Small intestine (tissue), 7 donors: ENCODE measurements around the gene SEC16A. TPM values are rescaled to one million over a fixed set of nuclear protein-coding genes. Genes with fewer than 3 reads are reported as not detected.

ENCODE experiments used
- DNase-seq, 2 donors: peaks; one replicate each; pipeline versions ENCODE4 v3.0.0 to v3.0.0-alpha.2; 2013
- FAIRE-seq: peaks from 2 replicates; lab custom pipeline; 2012; peaks lifted over from hg19 to GRCh38; lab: Jason Lieb, UNC
- H3K27ac ChIP-seq, 3 donors: one replicate each; pipeline ENCODE4 v1.5.1; 2013; ENCODE audit warnings: low read length in 2 of 3, mild to moderate bottlenecking in 2 of 3, control low read depth in 1 of 3, inconsistent platforms in 1 of 3, low read depth in 1 of 3, moderate library complexity in 1 of 3
- H3K27me3 ChIP-seq, 3 donors: one replicate each; pipeline ENCODE4 v1.6.1; 2013; ENCODE audit warnings: low read length in 3 of 3, inconsistent platforms in 1 of 3; ENCODE audit not compliant: control insufficient read depth in 3 of 3, insufficient read depth in 3 of 3
- H3K36me3 ChIP-seq, 3 donors: one replicate each; pipeline ENCODE4 v1.6.1; 2013; ENCODE audit warnings: low read length in 3 of 3, inconsistent platforms in 1 of 3, low read depth in 1 of 3, mild to moderate bottlenecking in 1 of 3, moderate library complexity in 1 of 3; ENCODE audit not compliant: control insufficient read depth in 3 of 3, insufficient read depth in 2 of 3
- H3K4me1 ChIP-seq, 3 donors: one replicate each; pipeline ENCODE4 v1.6.1; 2013; ENCODE audit warnings: low read length in 2 of 3, inconsistent platforms in 1 of 3, low read depth in 1 of 3, mild to moderate bottlenecking in 1 of 3, moderate library complexity in 1 of 3; ENCODE audit not compliant: control insufficient read depth in 3 of 3, insufficient read depth in 2 of 3
- H3K4me3 ChIP-seq, 3 donors: one replicate each; pipeline ENCODE4 v1.5.1; 2013; ENCODE audit warnings: low read length in 3 of 3, control low read depth in 1 of 3, inconsistent platforms in 1 of 3, low read depth in 1 of 3, mild to moderate bottlenecking in 1 of 3, moderate library complexity in 1 of 3
- H3K9me3 ChIP-seq, 2 donors: one replicate each; pipeline ENCODE4 v1.6.1; 2013; ENCODE audit warnings: low read depth in 1 of 2, low read length in 1 of 2; ENCODE audit not compliant: control insufficient read depth in 2 of 2, insufficient read depth in 1 of 2
- WGBS, 3 donors: extraction: QIAGEN DNeasy Blood & Tissue Kit; methylation state at CpG; one replicate each; pipeline ENCODE4 v1.1.7; 2013; 5-methylcytosine and 5-hydroxymethylcytosine counted together
- polyA plus RNA-seq, 4 donors: library from polyadenylated mRNA; stranded (reverse) in 3 of 4; unstranded in 1 of 4; fragments of 200-250 nt in 3 of 4; fragments of 120-200 nt in 1 of 4; gene quantifications; one replicate each; pipeline versions ENCODE4 v1.2.1 to v1.2.3, GENCODE V29; 2013
- donor health status: healthy with polysubstance abuse.
- donor health status: control.
- donor health status: control.
- donor health status: Bipolar disorder and iron deficiency.
- donor health status: healthy.

Gene SEC16A
- polyA plus RNA-seq, 4 donors: 37.4 to 54.8 (median 39.7) TPM

DNA sequence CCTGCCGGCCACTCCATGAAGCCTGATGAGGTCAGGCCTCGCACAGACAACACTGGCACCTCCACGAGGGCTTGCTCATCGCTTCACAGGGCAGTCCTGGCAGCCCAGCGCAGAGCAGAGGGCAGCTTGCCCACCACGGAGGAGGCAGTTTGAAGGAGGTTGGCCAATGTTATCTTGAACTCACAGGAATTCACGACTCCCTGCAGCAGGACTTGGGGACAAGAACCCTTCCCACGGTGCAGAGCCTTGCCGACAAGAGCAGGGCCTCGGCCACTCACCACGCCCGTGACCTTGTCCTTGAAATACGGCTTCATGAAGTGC, 87.9 kb downstream of the SEC16A start:
- Histone ChIP-seq H3K27ac (no peak overlapping the region), H3K4me3 (no peak overlapping the region), H3K9me3 (no peaks in the 10 kb centered on the region), H3K4me1 (peaks cover 0 to 6% (median 0%) of the 10 kb centered on the region in 3 donors), H3K36me3 (peaks cover 2 to 81% (median 10%) of the 10 kb centered on the region in 3 donors), H3K27me3 (no peaks in the 10 kb centered on the region)
- WGBS, 3 donors: 83 to 93% (median 89%) methylated on average over 13 of the region's 13 CpGs
- no peak for DNase-seq
- no peak for FAIRE-seq

DNA sequence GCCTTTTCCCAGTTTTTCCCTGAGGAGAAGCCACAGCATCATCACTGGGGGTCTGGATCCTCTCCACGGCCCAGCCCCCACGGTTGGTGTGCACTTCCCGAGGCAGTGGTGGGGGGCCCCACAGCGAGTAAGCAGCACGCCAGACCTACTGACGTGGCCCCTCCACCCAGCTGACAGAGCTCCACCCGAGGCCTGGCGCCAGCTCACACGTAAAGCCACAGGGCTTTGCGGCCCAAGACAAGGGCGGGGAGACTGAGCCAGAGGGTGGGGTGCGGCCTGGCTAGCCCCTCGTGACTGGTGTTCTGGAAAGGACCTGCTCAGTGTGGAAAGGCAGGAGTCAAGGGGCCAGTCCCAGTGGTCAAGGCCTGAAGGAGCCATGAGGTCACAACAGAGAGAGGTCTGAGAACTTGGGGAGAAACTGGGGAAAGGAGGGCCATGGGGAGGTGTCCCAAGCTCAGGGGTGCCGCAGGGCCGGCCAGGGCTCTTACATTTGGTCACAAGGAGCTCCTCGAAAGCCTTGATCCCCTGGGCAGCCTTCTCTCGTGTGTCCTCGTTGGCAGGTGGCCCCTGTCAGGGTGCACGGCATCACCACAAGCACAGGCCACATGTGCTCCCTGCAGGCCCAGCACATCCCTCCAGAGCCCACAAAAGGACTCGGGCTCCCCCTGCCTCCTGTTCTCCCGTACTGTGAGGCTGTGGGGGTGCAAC, 88.4 kb downstream of the SEC16A start:
- Histone ChIP-seq H3K4me1 (peaks cover 0 to 6% (median 0%) of the 10 kb centered on the region in 3 donors), H3K27me3 (no peaks in the 10 kb centered on the region), H3K27ac (no peak overlapping the region), H3K9me3 (no peaks in the 10 kb centered on the region), H3K4me3 (no peak overlapping the region), H3K36me3 (peaks cover 2 to 86% (median 10%) of the 10 kb centered on the region in 3 donors)
- FAIRE-seq (no peak), DNase-seq (no peak)
- WGBS, 3 donors: 93 to 97% (median 94%) methylated on average over 20 to 21 of the region's 21 CpGs

DNA sequence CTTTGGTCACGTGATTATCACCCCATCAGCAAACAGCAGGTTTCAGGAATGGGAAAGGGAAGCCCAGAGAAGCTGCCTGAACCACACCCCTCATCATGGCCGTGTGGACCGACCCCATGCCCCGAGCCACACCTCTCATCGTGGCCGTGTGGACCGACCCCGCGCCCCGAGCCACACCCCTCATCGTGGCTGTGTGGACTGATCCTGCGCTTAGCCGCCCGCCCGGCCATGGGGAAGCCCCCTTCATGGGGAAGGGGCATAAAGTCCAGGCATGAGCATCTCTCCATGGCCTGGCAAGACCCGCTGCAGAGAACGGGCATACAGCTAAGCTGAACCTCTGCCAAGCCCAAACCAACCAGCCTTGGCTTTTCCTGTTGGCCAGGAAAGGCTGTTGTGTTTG, 89.3 kb downstream of the SEC16A start:
- WGBS, 3 donors: 65 to 85% (median 73%) methylated on average over 17 of the region's 17 CpGs
- H3K9me3 ChIP-seq: no peaks in the 10 kb centered on the region
- no peak for DNase-seq
- H3K27ac ChIP-seq: no peak overlapping the region
- peaks cover 2 to 92% (median 10%) of the 10 kb centered on the region in 3 donors for H3K36me3 ChIP-seq
- no peak overlapping the region for H3K4me3 ChIP-seq
- H3K27me3 ChIP-seq: no peaks in the 10 kb centered on the region
- FAIRE-seq: no peak
- no peaks in the 10 kb centered on the region for H3K4me1 ChIP-seq

DNA sequence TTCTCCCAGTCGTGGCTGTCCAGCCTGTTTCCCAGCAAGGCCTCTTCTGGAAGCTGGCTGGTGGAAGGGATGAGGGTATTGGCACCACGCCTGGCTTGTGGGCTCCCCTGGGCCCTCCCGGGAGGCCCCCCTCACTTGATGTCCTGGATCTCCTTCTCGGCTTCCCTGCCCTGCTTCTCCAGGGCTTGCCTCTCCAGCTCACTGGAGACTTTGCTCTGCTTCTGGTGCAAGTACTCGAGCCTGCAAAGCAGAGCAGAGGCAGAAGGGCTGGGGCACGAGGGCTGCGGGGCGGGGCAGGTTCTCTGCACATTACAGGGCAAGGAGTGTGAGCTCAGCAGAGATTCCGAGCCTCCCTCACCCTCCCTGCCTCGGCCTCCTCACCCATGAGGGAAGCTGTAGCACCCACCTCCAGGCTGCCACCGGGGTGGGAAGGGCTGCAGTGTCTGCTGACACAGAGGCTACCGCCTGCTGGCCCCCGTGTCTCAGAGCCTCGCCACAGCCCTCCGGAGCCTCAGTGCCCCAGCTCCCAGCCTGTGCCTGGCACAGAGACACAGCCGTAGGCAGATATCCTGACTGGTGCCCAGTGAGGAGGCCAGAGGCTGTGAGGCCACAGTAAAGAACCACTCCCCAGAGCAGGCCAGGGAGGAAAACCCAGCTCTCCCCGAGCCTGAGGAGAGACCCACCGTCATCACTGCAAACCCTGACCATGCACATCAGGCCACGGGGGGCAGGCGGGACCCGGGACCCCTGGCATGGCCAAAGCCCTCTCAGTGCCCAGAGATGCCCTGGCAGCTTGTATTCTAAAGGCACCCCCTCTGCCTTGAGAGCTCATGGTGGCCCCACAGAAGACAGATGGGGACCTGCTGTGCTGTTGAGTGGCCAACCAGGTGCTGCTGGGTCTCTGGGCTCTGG, 90.0 kb downstream of the SEC16A start:
- Histone ChIP-seq H3K27ac (no peak overlapping the region), H3K36me3 (peaks cover 2 to 92% (median 10%) of the 10 kb centered on the region in 3 donors), H3K4me1 (no peaks in the 10 kb centered on the region), H3K9me3 (no peaks in the 10 kb centered on the region), H3K4me3 (no peak overlapping the region), H3K27me3 (no peaks in the 10 kb centered on the region)
- FAIRE-seq: no peak
- peak in 1 of 2 donors; percentile 21 for DNase-seq
- 87 to 89% (median 87%) methylated on average over 21 of the region's 21 CpGs for WGBS, 3 donors

- no peaks in the 10 kb centered on the region for H3K4me1 ChIP-seq
- H3K9me3 ChIP-seq: no peaks in the 10 kb centered on the region
- H3K36me3 ChIP-seq: peaks cover 0 to 94% (median 10%) of the 10 kb centered on the region in 3 donors
- FAIRE-seq (no peak), DNase-seq (no peak)
- no peak overlapping the region for H3K27ac ChIP-seq
- H3K4me3 ChIP-seq: no peak overlapping the region
- 93 to 96% (median 96%) methylated on average over 26 to 28 of the region's 28 CpGs for WGBS, 3 donors
- H3K27me3 ChIP-seq: no peaks in the 10 kb centered on the region
These were observed 90.9 kb downstream of the SEC16A start for GRCh38 chr9:136391737-136392537.

Other genes with a start within 250 kb of the SEC16A start
- gene QSOX2, start 237.2 kb downstream of the SEC16A start, polyA plus RNA-seq: 10 to 100 TPM in 1 of 4 donors, 1 to 10 TPM in 3; 1.4 to 11.0 (median 4.3) TPM
- gene CCDC187, start 178.9 kb downstream of the SEC16A start, polyA plus RNA-seq: 1 to 10 TPM in 1 of 4 donors, under 1 TPM in 1, not detected in 2; 0.01 to 2.7 TPM
- 10 to 100 TPM in 1 of 4 donors, 1 to 10 TPM in 3; 1.1 to 40.9 (median 2.9) TPM for gene GPSM1, start 155.5 kb downstream of the SEC16A start, polyA plus RNA-seq
- gene DNLZ, start 119.3 kb downstream of the SEC16A start, polyA plus RNA-seq: 10 to 100 TPM in 2 of 4 donors, 1 to 10 TPM in 2; 8.5 to 16.1 (median 11.0) TPM
- gene CARD9, start 109.4 kb downstream of the SEC16A start, polyA plus RNA-seq: 1 to 10 TPM; 1.8 to 3.8 (median 2.3) TPM
- gene SNAPC4, start 82.9 kb downstream of the SEC16A start, polyA plus RNA-seq: 10 to 100 TPM in 1 of 4 donors, 1 to 10 TPM in 3; 5.4 to 11.2 (median 6.3) TPM
- 10 to 100 TPM; 22.7 to 46.4 (median 31.8) TPM for gene ENTR1, start 72.4 kb downstream of the SEC16A start, polyA plus RNA-seq
- gene PMPCA, start 72.4 kb downstream of the SEC16A start, polyA plus RNA-seq: 10 to 100 TPM; 34.7 to 64.9 (median 48.9) TPM
- 1 to 10 TPM; 5.7 to 9.6 (median 7.3) TPM for gene INPP5E, start 43.2 kb downstream of the SEC16A start, polyA plus RNA-seq
- gene NOTCH1, start 63.0 kb upstream of the SEC16A start, polyA plus RNA-seq: 10 to 100 TPM in 2 of 4 donors, 1 to 10 TPM in 2; 1.8 to 19.8 (median 7.3) TPM
- 100 to 1,000 TPM in 1 of 4 donors, 10 to 100 TPM in 3; 15.4 to 114 (median 34.6) TPM for gene EGFL7, start 179.9 kb upstream of the SEC16A start, polyA plus RNA-seq
- gene AGPAT2, start 204.4 kb upstream of the SEC16A start, polyA plus RNA-seq: 100 to 1,000 TPM; 222 to 653 (median 363) TPM
- gene DIPK1B, start 229.5 kb upstream of the SEC16A start, polyA plus RNA-seq: 10 to 100 TPM in 2 of 4 donors, 1 to 10 TPM in 1, under 1 TPM in 1; 0.22 to 12.7 (median 6.6) TPM